ENCODE measurements around the gene CROCC2.
A peak's percentile ranks its signal among the peaks of the same experiment; 100 is the strongest.

The CROCC2 gene

GRCh38 chr2:240957656-240958365 lies 51.7 kb downstream of the CROCC2 start:
- Histone ChIP-seq H3K9me3 (ENCODE audit: severe bottlenecking) (no peaks in the 10 kb centered on the region), H3K27ac (no peak overlapping the region), H3K36me3 (no peaks in the 10 kb centered on the region), H3K4me3 (ENCODE audit: low read depth, low read length) (no peak overlapping the region), H3K27me3 (ENCODE audit: insufficient read depth, low read depth, severe bottlenecking) (no peaks in the 10 kb centered on the region)
- TF ChIP-seq, protein P1, sequence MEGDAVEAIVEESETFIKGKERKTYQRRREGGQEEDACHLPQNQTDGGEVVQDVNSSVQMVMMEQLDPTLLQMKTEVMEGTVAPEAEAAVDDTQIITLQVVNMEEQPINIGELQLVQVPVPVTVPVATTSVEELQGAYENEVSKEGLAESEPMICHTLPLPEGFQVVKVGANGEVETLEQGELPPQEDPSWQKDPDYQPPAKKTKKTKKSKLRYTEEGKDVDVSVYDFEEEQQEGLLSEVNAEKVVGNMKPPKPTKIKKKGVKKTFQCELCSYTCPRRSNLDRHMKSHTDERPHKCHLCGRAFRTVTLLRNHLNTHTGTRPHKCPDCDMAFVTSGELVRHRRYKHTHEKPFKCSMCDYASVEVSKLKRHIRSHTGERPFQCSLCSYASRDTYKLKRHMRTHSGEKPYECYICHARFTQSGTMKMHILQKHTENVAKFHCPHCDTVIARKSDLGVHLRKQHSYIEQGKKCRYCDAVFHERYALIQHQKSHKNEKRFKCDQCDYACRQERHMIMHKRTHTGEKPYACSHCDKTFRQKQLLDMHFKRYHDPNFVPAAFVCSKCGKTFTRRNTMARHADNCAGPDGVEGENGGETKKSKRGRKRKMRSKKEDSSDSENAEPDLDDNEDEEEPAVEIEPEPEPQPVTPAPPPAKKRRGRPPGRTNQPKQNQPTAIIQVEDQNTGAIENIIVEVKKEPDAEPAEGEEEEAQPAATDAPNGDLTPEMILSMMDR (IDR thresholded peaks at IDR 0.05; ENCODE audit: low read depth, low read length): no peak
- DNase-seq: peak; percentile 13

DNA sequence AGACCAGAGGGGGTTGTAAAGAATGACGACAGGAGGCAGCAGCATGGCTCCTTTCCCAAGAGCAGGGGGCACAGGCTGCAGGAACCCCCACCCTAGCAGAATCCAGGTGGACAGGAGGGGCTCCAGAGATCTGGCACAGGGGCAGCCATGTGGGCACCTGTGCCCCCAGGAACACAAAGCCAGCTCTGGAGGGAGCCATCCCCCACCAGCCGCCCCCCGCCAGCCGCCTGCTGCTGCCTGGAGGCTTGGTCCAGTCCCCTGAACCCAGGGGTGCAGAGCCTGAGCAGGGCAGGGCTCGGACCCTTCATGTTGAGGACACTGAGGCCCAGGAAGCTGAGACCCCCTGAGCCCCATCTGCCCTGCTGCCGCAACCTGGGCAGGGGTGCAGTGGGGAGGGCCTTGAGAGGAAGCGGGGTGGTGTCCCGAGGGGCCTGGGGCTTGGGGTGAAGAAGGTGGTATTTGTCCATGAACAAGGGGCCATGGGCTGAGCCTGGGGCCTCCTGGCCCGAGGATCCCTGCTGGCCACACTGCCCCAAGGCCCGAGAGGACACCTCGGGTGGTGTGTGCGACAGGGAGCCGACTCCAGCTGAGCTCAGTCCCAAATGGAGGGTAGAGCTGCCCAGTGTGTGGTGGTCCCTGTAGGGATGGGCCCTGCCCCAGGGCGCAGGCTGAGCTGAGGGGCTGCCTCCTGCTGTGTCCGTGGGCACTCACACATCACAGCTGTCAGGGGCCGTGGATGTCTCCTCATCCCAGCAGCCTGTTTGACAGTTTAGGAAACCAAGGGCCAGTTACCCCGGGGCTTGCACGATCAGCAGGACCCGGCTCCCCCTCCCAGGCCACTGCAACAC lies 52.5 kb downstream of the CROCC2 start:
- DNase-seq: peak; percentile 5
- TF ChIP-seq, protein P1 (IDR thresholded peaks at IDR 0.05; ENCODE audit: low read depth, low read length): no peak
- no peaks in the 10 kb centered on the region for H3K36me3 ChIP-seq
- no peak overlapping the region for H3K4me3 ChIP-seq (ENCODE audit: low read depth, low read length)
- no peak overlapping the region for H3K27ac ChIP-seq
- no peaks in the 10 kb centered on the region for H3K9me3 ChIP-seq (ENCODE audit: severe bottlenecking)
- H3K27me3 ChIP-seq (ENCODE audit: insufficient read depth, low read depth, severe bottlenecking): no peaks in the 10 kb centered on the region

- H3K27me3 ChIP-seq (ENCODE audit: insufficient read depth, low read depth, severe bottlenecking): no peaks in the 10 kb centered on the region
- TF ChIP-seq, protein P1 (IDR thresholded peaks at IDR 0.05; ENCODE audit: low read depth, low read length): no peak
- no peak for DNase-seq
- no peak overlapping the region for H3K27ac ChIP-seq
- H3K4me3 ChIP-seq (ENCODE audit: low read depth, low read length): no peak overlapping the region
- no peaks in the 10 kb centered on the region for H3K36me3 ChIP-seq
- H3K9me3 ChIP-seq (ENCODE audit: severe bottlenecking): no peaks in the 10 kb centered on the region
These were observed 53.2 kb downstream of the CROCC2 start for GRCh38 chr2:240959214-240959940.

DNA sequence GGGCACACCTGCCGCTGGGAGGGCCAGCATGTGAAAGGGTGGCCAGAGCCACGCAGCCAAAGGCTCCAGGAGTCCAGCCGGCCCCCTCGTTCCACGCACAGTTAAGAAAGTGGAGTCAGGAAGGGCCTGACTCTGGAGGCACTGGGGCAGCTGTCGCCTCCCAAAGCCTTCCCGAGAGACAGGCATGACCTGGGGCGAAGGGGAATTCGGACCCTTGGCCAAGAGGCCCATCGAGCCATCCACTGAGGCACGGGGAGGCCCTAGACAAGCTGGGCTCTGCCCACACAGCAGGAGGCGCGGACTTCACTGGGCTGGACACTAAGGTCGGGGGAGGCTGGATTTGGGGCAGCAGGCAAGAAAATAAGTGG lies 53.8 kb downstream of the CROCC2 start:
- Histone ChIP-seq H3K27ac (no peak overlapping the region), H3K9me3 (ENCODE audit: severe bottlenecking) (no peaks in the 10 kb centered on the region), H3K4me3 (ENCODE audit: low read depth, low read length) (no peak overlapping the region), H3K36me3 (no peaks in the 10 kb centered on the region), H3K27me3 (ENCODE audit: insufficient read depth, low read depth, severe bottlenecking) (no peaks in the 10 kb centered on the region)
- DNase-seq: no peak
- TF ChIP-seq, protein P1 (IDR thresholded peaks at IDR 0.05; ENCODE audit: low read depth, low read length): no peak

- H3K27ac ChIP-seq: no peak overlapping the region
- H3K4me3 ChIP-seq (ENCODE audit: low read depth, low read length): no peak overlapping the region
- no peaks in the 10 kb centered on the region for H3K27me3 ChIP-seq (ENCODE audit: insufficient read depth, low read depth, severe bottlenecking)
- H3K36me3 ChIP-seq: no peaks in the 10 kb centered on the region
- DNase-seq: peak; percentile 4
- H3K9me3 ChIP-seq (ENCODE audit: severe bottlenecking): no peaks in the 10 kb centered on the region
- TF ChIP-seq, protein P1 (IDR thresholded peaks at IDR 0.05; ENCODE audit: low read depth, low read length): no peak
These were observed 54.3 kb downstream of the CROCC2 start for GRCh38 chr2:240960309-240960970.

All from WERI-Rb-1 (cell line).